D341Med (cell line): ENCODE measurements around the gene IGHMBP2.
"Not testable (repeated sequence)": the region's sequence is repeated elsewhere in the genome, so short reads cannot be mapped to it uniquely, and the experiment has no call there.

Source experiments
- DNase-seq: peaks from one replicate; pipeline ENCODE4 v3.0.0; 2012; ENCODE audit warnings: low spot score

IGHMBP2 gene

DNA sequence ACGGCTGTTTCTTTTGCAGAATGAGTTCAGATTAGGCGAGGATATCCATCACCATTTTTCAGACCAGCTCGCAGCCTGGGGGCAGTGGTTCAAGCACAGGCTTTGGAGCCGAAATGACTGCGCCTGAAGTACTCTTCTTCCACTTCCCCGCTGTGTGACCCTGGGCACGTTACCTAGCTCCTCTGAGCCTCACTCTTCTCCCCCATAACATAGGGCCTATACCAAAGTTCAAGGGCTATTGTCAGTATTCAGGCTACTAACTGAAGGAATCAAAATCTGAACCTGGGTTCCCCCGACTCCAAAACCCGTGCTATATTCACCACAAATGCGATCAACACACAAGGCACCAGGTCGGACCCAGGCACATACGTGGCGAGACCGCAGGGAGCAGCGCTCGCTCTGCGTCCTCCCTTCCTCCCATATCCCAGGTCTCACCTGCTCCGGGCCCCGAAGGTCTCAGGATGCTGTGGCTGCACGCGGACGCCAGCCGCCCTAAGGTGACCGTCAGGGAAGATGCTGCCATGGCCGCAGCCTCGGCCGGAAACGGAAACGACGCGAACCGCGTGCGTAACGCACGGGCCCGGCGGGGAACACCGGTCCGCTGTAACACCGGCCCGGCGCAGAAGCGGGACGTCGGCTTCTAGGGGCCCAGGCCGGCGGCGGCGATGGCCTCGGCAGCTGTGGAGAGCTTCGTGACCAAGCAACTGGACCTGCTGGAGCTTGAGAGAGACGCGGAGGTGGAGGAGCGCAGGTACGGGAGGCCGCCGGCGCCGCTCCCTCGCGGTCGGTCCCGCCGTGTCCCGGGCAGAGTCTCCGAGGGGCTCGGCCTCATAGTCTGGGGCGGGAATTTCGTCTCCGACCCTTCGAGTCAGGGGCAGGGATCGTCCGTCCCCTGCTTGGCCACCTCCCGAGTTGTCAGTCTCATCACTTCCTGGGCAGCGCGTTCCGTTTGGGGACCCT is at the start of gene IGHMBP2, which contains the start of gene MRPL21:
Gene IGHMBP2, plus strand, starts transcription at position 604 of the 960 bp plus-strand sequence. Its CDS starts 62 bp downstream, at position 666.
Gene MRPL21, minus strand, starts transcription at position 545 of the 960 bp plus-strand sequence. Its CDS starts 22 bp downstream, at position 523.
- peak; percentile 94 for DNase-seq

DNA sequence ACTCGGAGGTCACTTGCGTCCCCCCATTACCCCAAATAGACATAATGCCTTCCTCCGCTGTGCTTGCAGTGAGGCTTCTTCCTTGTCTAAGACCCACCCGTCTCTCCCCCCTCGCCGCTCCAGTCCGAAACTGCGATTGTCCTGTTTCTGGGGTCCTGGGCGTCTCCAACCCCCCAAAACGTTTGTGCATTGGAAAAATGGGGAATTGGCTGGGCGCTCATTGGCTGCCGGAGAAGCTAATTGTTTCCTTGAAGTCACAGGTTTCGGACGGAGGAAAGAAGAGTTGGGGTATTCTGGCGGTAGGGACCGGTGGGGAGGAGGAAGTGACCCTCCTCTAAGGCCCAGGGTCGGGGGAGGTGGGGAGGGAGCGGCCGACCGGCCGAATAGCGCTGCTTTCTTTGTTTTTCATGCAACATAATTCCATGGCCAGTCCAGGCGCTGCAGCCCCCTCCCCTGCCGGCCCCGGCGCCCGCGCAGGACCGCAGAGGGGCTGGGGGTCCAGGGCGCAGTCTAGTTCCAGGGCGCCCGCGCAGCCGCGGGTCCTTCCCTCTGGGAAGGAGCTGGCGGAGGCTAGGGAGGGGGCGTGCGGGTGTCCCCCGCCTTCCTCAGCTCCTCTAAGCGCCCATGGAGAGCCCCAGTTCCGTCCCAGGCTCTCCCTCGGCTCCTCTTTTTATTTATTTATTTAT is 49.3 kb upstream of the IGHMBP2 start:
- DNase-seq, result no peak

DNA sequence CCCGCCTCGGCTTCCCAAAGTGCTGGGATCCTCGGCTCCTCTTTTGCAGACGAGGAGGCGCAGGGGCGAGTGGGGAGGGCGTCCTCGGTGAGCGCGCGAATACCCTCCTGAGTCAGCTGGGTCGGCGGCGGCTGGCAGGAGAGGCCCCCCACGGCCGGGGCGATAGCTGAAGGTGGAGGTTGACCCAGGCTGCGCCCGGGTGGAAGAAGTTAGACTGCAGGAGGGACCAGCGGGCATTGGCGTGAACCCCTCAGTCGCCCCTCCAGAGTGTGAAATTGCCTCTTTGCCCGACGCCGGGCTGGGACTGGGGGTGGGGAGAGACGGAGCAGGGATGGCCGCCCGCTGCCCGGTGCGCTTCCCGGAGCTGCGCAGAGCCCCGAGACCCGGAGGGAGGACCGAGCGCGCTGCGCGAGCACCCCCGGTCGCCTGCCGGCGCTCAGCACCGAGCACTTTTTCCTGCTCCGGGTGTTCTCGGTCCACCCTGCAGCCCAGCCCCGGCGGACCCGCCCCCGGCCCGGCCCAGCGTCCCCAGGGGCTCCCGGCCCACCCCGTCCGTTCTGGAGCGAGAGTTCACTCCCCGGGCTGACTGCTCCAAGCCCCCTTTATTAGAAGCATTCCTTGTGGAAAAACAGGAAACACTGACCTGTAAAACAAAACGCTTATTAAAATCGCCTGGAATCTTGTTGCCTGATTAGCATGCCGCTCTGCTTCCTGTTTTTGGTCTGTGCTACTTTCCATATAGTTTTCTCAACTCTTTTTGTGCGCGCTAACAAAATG is 48.3 kb upstream of the IGHMBP2 start:
- DNase-seq, result peak; percentile 72

DNA sequence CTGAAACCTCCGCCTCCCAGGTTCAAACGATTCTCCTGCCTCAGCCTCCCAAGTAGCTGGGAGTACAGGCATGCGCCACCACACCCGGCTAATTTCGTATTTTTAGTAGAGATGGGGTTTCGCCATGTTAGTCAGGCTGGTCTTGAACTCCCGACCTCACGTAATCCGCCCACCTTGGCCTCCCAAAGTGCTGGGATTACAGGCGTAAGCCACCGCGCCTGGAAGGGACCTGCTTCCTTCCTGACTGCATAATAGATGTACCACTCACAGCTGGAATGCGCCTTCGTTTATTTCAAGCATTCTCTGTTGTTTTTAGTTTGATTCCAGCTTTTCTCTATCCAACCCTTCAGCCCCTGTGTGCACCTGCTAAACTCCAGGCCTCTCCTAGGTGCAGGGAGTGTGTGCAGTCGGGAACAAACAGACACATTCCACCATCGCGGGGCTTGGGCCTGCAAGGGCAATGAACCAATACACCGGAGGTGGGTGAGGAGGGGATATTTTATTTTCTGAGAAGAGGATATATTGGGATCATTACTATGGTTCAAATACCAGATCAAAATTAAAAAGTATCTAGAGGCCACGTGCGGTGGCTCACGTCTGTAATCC is 47.2 kb upstream of the IGHMBP2 start:
- not testable (repeated sequence) for DNase-seq

DNA sequence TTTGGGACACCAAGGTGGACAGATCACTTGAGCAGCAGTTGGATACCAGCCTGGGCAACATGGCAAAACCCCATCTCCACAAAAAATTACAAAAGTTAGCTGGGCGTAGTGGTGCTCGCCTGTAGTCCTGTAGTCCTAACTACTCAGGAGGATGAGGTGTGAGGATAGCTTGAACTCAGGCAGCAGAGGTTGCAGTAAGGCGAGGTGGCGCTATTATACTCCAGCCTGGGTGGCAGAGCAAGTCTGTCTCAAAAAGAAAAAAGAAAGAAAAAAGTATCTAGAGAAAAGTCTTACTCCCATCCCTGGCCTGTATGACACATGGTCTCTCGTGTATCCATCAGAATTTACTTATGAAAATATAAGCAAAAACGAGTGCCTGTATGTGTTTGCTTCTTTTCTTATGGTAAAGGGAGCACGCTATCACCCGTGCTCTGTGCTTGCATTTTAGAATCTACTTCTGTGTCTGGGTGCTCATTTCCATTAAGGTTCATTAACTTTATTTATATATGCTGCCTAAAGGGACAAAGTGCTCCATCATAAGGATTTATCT is 46.6 kb upstream of the IGHMBP2 start:
- DNase-seq, result no peak

DNA sequence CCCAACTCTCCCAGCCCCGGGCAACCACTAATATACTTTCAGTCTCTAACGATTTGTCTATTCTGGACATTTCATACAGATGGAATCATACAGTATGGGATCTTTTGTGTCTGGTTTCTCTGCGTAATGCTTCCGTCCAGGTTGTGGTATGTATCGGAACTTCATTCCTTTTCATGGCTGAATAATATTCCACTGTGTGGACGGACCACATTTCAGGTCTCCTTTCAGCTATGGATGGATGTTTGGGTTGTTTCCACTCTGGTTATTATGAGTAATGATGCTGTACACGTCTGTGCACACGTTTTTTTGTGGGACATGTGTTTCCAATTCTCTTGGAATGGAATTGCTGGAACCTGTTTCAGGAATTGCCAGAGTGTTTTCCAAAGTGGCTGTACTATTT is 44.6 kb upstream of the IGHMBP2 start:
- no peak for DNase-seq

DNA sequence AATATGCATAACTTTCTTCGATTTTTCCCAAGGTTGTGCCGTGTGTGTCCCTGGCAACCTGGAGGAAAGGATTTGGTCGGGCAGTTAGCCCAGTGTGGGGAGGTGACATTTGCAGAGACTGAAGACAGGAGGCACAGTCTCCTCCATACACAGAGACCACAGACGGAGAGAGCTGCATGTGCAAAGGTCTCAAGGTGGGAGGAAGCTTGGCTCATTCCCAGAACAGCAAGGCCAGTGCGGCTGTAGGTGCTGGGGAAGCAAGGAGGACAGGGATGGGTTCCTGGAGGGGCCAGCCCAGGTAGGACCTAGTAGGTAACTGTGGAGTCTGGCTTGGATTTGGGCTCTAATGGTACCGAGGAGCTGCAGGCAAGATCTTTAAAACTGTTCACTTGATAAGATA is 41.3 kb upstream of the IGHMBP2 start:
- no peak for DNase-seq

DNA sequence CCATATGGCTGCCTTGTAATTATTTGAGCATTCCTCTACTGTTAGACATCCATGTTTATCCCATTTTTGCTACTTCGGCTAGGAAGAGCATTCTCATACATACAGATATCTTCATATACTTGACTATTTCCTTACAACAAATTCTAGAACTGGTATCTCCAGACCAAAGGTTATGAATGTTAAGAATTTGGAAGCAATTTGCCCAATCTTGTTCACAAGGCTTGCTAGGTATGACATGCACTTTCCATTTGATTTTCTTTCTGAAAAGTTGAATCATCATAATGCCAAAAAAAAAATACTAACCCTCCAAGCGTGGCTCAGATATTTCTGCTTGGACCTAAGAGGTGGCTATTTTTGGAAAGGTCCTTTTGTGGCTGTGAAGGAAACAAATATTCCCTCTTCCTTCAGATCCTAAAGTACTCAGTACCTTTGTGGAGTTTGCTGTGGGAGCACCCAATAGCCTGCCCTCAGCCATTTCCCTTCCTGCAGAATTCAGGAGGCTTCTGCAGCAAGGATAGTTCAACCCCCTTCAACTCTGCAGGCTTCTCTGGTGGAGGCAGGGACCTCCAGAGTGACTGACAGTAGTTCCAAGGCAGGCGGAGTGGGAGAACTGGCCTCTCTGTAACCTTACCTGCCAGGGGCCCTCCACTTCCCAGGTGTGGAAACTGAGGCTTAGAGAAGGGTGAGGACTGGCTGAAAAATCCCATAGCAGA is 40.0 kb upstream of the IGHMBP2 start:
- DNase-seq, result no peak

DNA sequence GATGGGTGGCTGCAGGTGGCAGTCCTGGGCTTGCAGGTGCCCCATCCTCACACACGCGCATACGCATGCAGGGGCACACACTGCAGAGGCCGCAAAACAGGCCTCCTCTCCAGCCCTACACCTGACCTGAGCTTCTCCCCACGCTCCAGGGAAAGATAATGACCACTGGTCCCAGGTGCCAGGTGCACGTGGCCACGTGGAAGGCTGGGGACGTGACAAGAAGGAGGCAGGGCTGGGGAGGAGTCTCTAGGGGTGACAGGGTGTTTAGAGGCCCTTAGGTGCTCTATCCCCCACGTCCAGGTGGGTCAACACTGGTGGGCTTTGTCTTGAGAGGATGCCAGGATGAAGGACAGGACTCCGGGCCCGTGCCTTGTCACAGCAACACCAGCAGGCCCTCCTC is 38.5 kb upstream of the IGHMBP2 start:
- DNase-seq, result no peak

DNA sequence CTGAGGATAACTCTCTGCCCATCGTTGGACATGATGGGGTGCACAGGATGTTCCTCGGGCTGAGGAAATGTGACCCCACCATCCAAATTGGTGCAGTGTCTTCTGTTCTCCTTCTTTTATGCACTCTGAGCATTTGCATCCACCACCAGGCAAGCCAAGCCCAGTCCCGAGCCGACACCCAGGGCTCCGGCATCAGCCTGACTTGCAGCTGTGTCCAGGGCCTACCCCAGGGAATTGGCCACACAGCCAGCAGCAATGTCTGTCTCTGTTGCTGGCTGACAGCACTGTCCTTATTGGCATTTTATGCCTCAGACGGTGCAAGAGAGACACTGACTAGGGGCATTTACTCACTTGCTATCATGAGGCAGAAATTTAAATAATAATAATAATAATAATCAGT is 36.6 kb upstream of the IGHMBP2 start:
- DNase-seq, result no peak

DNA sequence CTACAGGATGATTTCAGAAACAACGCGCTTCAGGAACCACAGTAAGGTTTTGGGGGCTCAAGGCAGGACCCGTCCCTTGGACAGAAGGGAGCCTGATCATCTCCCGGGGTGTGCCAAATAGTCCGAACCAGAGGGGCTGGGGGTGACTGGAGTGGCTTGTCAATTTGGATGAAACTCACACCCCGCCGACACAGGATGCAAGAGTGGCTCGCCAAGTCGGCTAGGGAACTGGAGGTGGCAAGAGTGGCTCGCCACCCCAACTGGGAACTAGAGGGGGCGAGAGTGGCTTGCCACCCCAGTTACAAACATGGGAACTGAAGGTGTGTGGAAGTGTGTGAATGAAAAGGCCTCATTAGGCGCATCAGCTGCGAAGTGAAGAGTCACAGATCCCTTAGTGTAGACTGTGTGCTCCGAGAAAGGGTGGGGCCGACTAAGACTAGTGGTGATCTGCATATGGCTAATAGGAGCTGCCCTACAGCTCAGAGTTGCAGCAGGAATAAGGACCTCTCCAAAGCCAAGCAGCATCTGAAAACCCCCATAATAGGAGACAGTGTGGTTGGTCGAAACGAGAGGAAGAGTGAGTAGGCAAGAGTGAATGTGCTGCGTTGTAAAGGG is 35.4 kb upstream of the IGHMBP2 start:
- no peak for DNase-seq

DNA sequence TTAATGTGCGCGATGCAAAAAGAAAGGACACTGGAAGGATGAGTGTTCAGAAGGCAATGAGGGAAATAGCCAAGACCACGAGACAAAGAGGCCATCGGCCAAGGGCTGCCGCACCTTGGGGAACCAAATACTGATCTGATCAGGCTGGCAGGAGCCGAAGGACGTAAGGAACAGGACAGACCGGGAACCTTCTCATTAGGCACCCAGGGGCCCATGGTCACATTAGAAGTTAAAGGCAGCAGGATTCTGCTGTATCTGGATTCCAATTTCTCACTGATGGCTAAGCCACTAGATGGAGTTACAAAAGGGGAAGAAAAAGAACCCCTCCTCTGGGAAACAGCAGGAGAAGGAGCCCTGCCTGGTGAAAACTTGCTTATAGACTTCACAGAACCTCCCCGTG is 33.2 kb upstream of the IGHMBP2 start:
- no peak for DNase-seq

DNA sequence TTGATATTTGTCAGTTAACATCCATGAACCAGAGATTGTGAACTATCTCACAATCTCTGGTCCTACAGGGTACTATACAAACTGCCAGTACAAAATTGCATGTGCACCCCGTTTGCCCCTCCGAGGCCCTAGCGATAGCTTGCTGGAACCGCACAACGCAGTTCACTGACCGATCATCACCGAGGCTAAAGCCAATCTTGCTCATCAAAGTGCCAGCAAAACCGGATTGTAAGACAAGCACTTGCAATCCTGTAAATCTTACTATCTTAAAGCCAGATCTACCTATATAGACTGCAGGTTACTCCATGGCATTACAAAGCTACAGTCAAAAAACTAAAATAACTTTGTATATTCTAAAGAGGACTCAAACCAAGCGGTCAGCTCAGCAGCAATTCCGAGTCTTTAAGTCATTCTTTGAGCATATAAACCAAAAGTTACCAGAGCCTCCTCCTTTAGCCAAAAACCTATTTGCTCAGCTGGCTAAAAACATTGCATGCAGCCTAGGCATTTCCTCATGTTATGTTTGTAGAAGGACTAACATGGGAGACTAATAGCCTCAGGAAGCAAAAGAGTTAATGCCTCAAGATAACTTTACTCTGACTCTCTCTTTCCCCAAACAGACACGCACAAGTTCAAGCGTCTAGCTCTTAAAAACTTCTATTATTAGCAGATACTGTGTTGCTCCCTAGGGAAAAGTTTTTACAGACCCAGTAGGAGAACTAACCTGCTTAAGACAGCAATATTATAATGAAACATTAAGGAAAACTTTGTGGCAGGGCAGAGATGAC is 31.3 kb upstream of the IGHMBP2 start:
- DNase-seq, result no peak

DNA sequence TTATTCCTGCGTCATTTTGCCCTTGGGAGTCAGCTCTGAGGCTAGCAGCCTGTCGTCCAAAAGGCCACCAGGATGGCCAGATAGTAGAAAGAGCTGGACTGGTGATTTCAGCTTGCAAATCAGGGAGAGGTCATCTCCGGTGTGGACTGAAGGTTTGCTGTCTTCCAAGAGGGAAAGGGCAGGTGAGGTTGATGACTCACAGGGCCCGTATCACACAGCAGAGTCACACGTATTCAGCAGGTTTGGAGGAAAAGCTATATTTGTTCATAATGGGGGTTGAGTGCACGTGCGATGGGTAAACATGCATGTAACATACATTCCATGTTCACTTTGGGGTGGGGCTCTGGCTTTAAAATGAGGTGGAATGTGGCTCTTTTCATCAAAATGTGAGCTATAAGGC is 25.7 kb upstream of the IGHMBP2 start:
- no peak for DNase-seq

DNA sequence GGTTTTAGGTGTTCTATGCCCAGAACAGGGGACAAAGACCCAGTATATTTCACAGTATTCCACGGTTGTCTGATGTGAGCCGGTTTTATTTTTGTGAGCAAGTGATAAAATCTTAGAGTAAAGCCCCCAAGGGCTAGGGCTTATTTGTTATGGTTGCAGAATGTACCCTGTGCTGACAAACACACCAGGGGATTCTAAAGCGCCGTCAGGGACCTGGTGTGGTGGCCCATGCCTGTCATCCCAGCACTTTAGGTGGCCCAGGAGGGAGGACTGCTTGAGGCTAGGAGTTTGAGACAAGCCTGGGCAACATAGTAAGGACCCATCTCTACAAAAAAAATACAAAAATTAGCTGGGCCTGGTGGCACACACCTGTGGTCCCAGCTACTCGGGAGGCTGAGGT is 22.8 kb upstream of the IGHMBP2 start:
- no peak for DNase-seq

DNA sequence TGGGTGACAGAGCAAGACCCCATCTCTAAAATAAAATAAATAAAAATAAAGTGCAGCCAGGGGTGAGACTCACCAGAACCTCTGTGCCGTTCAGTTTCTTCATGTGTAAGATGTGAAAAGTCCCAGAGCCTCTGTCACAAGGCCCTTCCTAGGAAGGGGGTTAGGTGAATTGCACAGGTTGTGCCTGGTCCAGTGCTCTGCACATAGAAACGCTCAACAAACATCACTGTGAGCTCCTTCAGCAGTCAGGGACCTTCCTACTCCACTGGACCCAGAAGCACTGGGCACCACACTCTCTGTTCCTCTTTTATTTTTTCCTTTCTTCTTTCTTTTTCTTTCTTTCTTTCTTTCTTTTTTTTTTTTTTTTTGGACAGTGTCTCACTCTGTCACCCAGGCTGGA is 22.4 kb upstream of the IGHMBP2 start:
- no peak for DNase-seq

DNA sequence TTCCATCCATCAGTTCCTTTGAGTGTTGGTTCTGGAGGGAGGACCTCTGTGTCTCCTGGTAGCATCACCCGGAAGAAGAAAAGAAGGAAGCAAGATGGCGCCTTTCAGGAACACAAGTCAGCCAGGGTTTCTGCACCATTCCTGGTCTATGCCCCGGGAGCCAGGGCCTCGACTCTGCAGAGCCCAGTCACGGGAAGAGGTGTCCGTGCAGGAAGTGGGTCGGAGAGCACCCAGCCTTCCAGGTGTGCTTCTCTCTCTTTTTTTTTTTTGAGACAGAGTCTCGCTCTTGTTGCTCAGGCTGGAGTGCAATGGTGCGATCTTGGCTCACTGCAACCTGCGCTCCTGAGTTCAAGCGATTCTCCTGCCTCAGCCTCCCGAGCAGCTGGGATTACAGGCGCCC is 21.3 kb upstream of the IGHMBP2 start:
- DNase-seq, result no peak

DNA sequence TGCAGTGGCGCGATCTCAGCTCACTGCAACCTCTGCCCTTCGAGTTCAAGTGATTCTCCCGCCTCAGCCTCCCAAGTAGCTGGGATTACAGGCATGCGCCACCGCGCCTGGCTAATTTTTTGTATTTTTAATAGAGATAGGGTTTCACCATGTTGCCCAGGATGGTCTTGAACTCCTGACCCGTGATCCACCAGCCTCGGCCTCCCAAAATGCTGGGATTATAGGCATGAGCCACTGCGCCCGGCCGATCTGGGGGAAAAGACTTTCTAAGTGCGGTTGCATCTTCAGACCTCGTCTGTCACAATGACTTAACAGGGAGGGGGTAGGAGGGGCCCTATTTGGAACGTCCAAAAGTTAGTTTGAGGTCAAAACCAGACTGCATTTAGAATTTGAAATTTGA is 18.9 kb upstream of the IGHMBP2 start:
- DNase-seq, result not testable (repeated sequence)

DNA sequence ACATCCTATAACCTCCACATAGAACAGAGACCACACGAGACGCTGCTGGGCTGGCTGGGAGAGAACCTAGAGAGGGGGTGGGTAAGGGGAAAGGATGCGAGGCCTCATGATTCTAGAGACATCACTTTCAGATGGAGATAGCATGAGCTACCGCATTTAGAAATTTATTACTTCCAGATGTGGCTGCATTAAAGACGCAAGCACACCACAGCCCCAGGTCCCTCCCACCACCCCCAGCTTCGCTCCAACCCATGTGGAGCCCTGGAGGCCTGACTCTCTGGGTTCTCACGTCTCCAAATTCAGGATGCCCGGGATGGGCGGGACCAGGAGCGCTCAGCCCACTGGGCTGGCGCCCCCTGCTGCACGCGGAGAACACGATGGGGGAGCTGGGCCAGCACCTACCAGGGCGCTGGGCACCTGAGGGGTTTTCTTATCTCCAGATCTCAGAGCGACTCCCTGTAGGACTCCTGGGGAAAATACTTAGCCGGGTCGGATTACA is 13.7 kb upstream of the IGHMBP2 start:
- peak; percentile 54 for DNase-seq
